K562 (cell line): ENCODE measurements around the gene DNASE1L2. TPM values are rescaled to one million over a fixed set of nuclear protein-coding genes. Genes with fewer than 3 reads are reported as not detected.

Experiments
- ATAC-seq: fragments of 200-7000 bp; cut with Tn5 transposase; 3 replicates; pipeline ENCODE4 v1.9.1; 2020; ENCODE audit warnings: moderate library complexity
- BruUV-seq: library from RNA; stranded (reverse); fragments of 400-500 nt; replicated peaks from 2 replicates; lab custom pipeline; 2021; lab: Mats Ljungman, UMichigan
- CTCF ChIA-PET: fragments of 300-600 bp; formaldehyde crosslinking; extraction: SDS; loops from one replicate; lab custom pipeline; 2021; ENCODE audit warnings: low intra/inter-chr PET ratio; lab: Yijun Ruan, JAX
- POLR2A ChIA-PET: fragments of 300-600, 350-650 bp; sonication (Branson Sonifier 250); formaldehyde crosslinking; extraction: SDS; loops from one replicate; lab custom pipeline; 2021; ENCODE audit warnings: antibody characterized with exemption, inconsistent platforms; lab: Yijun Ruan, JAX
- DNase-seq, 4 experiments: peaks; one replicate each; pipeline versions ENCODE4 v3.0.0 to v3.0.0-alpha.2; 2011 to 2018; ENCODE audit warnings: low spot score in 3 of 4, mixed read lengths in 3 of 4; ENCODE audit errors: extremely low read depth in 1 of 4
- FAIRE-seq: peaks from 2 replicates; lab custom pipeline; 2011; peaks lifted over from hg19 to GRCh38; lab: Jason Lieb, UNC
- H2AFZ ChIP-seq: 2 replicates; pipeline ENCODE4 v1.6.0; 2011; ENCODE audit warnings: low read depth, low read length, control low read depth, inconsistent platforms
- H3K27ac ChIP-seq: fragments of 200-600 bp; 3 replicates; pipeline ENCODE4 v1.8.0; 2011; ENCODE audit warnings: low read depth, mild to moderate bottlenecking, control low read depth, inconsistent platforms, low read length, moderate library complexity, mixed read lengths; ENCODE audit errors: extremely low read depth
- H3K27me3 ChIP-seq, 2 experiments: fragments of 300-600 bp in 1 of 2; 2 replicates in 1 of 2; 3 replicates in 1 of 2; pipeline versions ENCODE4 v1.6.0 to v1.8.0; 2011; ENCODE audit warnings: inconsistent platforms in 2 of 2, low read length in 2 of 2, mild to moderate bottlenecking in 1 of 2, mixed read lengths in 1 of 2, moderate library complexity in 1 of 2; ENCODE audit not compliant: control insufficient read depth in 2 of 2, insufficient read depth in 2 of 2
- H3K36me3 ChIP-seq: fragments of 300-600 bp; 3 replicates; pipeline ENCODE4 v1.8.0; 2011; ENCODE audit warnings: mild to moderate bottlenecking, low read length, inconsistent platforms; ENCODE audit not compliant: control insufficient read depth, insufficient read depth
- H3K4me1 ChIP-seq, 2 experiments: fragments of 200-600 bp in 1 of 2; replicated peaks in 1 of 2; 2 replicates in 1 of 2; 3 replicates in 1 of 2; pipeline versions ENCODE4 v1.5.1 to v1.8.0; 2011; ENCODE audit warnings: inconsistent platforms in 2 of 2, low read length in 2 of 2, mild to moderate bottlenecking in 1 of 2, mixed read lengths in 1 of 2, moderate library complexity in 1 of 2; ENCODE audit not compliant: control insufficient read depth in 2 of 2, insufficient read depth in 2 of 2
- H3K4me2 ChIP-seq: 2 replicates; pipeline ENCODE4 v1.6.1; 2011; ENCODE audit warnings: low read length, control low read depth, inconsistent platforms, mixed read lengths; ENCODE audit not compliant: insufficient read depth
- H3K4me3 ChIP-seq: fragments of 200-600 bp; sonication (generic), shearing (Covaris generic); 2 replicates; pipeline ENCODE4 v1.5.1; 2016; ENCODE audit warnings: control low read depth, inconsistent platforms
- H3K79me2 ChIP-seq: fragments of 200-600 bp; 3 replicates; pipeline ENCODE4 v1.8.0; 2011; ENCODE audit warnings: low read length, inconsistent platforms; ENCODE audit not compliant: control insufficient read depth, insufficient read depth
- H3K9ac ChIP-seq, 2 experiments: 2 replicates each; pipeline versions ENCODE4 v1.6.0 to v1.6.1; 2011; ENCODE audit warnings: low read depth in 2 of 2, low read length in 2 of 2, control low read depth in 1 of 2, inconsistent platforms in 1 of 2, mild to moderate bottlenecking in 1 of 2, mixed read lengths in 1 of 2; ENCODE audit not compliant: insufficient read depth in 1 of 2
- H3K9me1 ChIP-seq: one replicate; pipeline ENCODE4 v1.6.0; 2011; ENCODE audit warnings: inconsistent platforms, mild to moderate bottlenecking, low read length, moderate library complexity; ENCODE audit not compliant: control insufficient read depth, insufficient read depth
- H3K9me3 ChIP-seq: replicated peaks from 2 replicates; pipeline ENCODE4 v1.5.1; 2011; ENCODE audit warnings: low read depth, low read length, inconsistent platforms; ENCODE audit not compliant: control insufficient read depth, insufficient read depth
- H4K20me1 ChIP-seq: replicated peaks from 2 replicates; pipeline ENCODE4 v1.6.1; 2011; ENCODE audit warnings: low read length, inconsistent platforms, mixed read lengths; ENCODE audit not compliant: control insufficient read depth, insufficient read depth
- POLR2G ChIP-seq: fragments of 200-400 bp; formaldehyde crosslinking; IDR thresholded peaks from 2 replicates; pipeline ENCODE4 v1.6.1; 2017; ENCODE audit warnings: low read depth, mild to moderate bottlenecking, antibody characterized with exemption, low read length, moderate library complexity
- ZNF398 ChIP-seq: fragments of 250-450 bp; sonication (Bioruptor Pico); IDR thresholded peaks from 2 replicates; pipeline ENCODE4 v1.8.0; 2021; ENCODE audit warnings: moderate library complexity, mild to moderate bottlenecking, inconsistent platforms
- WGBS: fragments of 100-300 bp; shearing (Covaris generic); methylation state at CpG from one replicate; pipeline ENCODE4 v1.1.6; 2016; ENCODE audit warnings: low coverage, mixed read lengths; ENCODE audit not compliant: insufficient coverage; ENCODE audit errors: missing lambda C conversion rate; 5-methylcytosine and 5-hydroxymethylcytosine counted together
- in situ Hi-C: fragments of 300-500 bp; cut with MboI; formaldehyde crosslinking; loops from 4 replicates; pipeline ENCODE4 v1.15.0; 2018; ENCODE audit warnings: inconsistent platforms, mixed read lengths
- intact Hi-C: fragments of 100-400 bp; cut with micrococcal nuclease; formaldehyde crosslinking; loops from 2 replicates; pipeline ENCODE4 v1.14.2; 2022
- polyA plus RNA-seq, 8 experiments: library from polyadenylated mRNA; depleted of rRNA in 4 of 8; stranded (reverse) in 5 of 8; unstranded in 3 of 8; fragments of >200 nt; fragmentation: Nextera tagmentation in 2 of 8; fragmentation: Illumina TruSeq in 1 of 8; extraction: Ambion mirVana in 2 of 8; extraction: Trizol in 1 of 8; gene quantifications; 2 replicates each; pipeline versions ENCODE4 v1.2.1 to v1.2.3, GENCODE V29; 2011 to 2014; ENCODE audit warnings: inconsistent platforms in 1 of 8, missing spikeins in 1 of 8
- total RNA-seq, 7 experiments: library from RNA; depleted of rRNA in 6 of 7; stranded (reverse); fragments of >200 nt in 6 of 7; fragmentation: Illumina TruSeq in 2 of 7; extraction: Trizol in 2 of 7; gene quantifications; 2 replicates each; pipeline versions ENCODE4 v1.2.1 to v1.2.3, GENCODE V29; 2011 to 2021; ENCODE audit warnings: low replicate concordance in 1 of 7
- TF ChIP-seq, protein P1 (sequence below): fragments of 250-450 bp; sonication (Bioruptor Pico); IDR thresholded peaks from 2 replicates; pipeline ENCODE4 v1.8.0; 2022; ENCODE audit warnings: inconsistent platforms, mild to moderate bottlenecking, moderate library complexity, borderline replicate concordance

DNASE1L2 gene
- total and polyA plus RNA-seq, 9 of the 15 experiments (the other 6 are each of a cell fraction or from before 2014, with no cell fraction given), result 0.08 to 2.7 (median 1.7) TPM; not detected in 1

- TF ChIP-seq, protein P1, sequence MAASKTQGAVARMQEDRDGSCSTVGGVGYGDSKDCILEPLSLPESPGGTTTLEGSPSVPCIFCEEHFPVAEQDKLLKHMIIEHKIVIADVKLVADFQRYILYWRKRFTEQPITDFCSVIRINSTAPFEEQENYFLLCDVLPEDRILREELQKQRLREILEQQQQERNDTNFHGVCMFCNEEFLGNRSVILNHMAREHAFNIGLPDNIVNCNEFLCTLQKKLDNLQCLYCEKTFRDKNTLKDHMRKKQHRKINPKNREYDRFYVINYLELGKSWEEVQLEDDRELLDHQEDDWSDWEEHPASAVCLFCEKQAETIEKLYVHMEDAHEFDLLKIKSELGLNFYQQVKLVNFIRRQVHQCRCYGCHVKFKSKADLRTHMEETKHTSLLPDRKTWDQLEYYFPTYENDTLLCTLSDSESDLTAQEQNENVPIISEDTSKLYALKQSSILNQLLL (CRISPR knock-in tag), result no peak
Observed at GRCh38 chr16:2282262-2282661, 46.0 kb downstream of the DNASE1L2 start (continued).

GRCh38 chr16:2282866-2283555 lies 46.8 kb downstream of the DNASE1L2 start:
- TF ChIP-seq POLR2G, result peak; percentile 35; the same call in 1 of the 2 replicates
- no peak for TF ChIP-seq ZNF398
- TF ChIP-seq, all 486 proteins: peak for 1
- Histone ChIP-seq H3K4me1 (peaks cover 0 to 13% of the 10 kb centered on the region in 2 experiments; a peak in 1 of 5 replicates), H3K27me3 (no peaks in the 10 kb centered on the region), H2AFZ (no peak overlapping the region), H3K9me3 (no peaks in the 10 kb centered on the region), H3K79me2 (no peaks in the 10 kb centered on the region), H3K9ac (peak overlapping the region in 1 of 2 experiments; percentile 55; a peak in 1 of 4 replicates), H3K4me2 (no peak overlapping the region), H3K9me1 (no peaks in the 10 kb centered on the region), H3K36me3 (peaks cover 62% of the 10 kb centered on the region; the same call in 2 of the 3 replicates), H3K4me3 (no peak overlapping the region), H4K20me1 (no peaks in the 10 kb centered on the region), H3K27ac (no peak overlapping the region)
- in situ Hi-C loops (no loop called here), intact Hi-C loops (no loop called here)
- ChIA-PET POLR2A (interaction anchor here (1.0 to 1.4 kb wide), 2 partner anchors 12 to 25 kb away, joined by 3 to 4 read pairs; no protein-coding TSS in a partner anchor), CTCF (no interaction called here)
- DNase-seq (no peak), ATAC-seq (no peak), FAIRE-seq (no peak)
- WGBS, result 87% methylated on average over 23 of the region's 26 CpGs
- BruUV-seq, result no TSS peak
